ENCODE results near the gene MAML3.

Gene MAML3

DNA sequence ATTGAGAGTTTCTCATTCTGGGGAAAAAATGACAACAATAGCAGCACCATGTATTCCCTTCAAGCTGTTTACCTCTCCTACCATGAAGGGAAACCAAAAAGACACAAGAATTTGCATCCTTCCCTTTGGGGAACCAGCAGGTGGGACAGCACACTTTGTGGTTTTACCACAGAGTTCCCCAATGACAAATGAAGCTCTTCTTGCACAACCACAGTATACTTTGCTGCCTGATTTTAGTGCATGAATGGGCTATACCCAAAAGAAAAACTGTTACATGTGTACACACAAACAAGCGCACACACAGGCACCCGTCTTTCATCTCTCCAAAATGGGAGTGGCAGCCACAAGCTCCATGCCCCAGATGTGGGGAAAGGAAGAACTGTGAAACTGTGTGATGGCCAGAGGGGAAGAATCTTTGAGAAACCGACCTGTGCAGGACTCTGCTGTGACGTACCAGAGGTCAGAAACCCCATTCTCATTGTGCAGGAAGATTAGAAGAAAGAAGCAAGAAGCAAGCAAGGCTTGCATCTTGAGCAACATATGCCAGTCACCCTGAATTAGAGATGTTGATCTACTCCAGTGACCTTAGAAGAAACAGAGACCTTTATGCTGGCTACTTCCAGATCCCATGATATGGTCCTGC, 2.7 kb upstream of the MAML3 start:
- DNase-seq (ENCODE audit: low spot score): peak; percentile 21
- no peak for TF ChIP-seq CTCF (IDR thresholded peaks at IDR 0.05; ENCODE audit: extremely low read depth, missing control alignments)

DNA sequence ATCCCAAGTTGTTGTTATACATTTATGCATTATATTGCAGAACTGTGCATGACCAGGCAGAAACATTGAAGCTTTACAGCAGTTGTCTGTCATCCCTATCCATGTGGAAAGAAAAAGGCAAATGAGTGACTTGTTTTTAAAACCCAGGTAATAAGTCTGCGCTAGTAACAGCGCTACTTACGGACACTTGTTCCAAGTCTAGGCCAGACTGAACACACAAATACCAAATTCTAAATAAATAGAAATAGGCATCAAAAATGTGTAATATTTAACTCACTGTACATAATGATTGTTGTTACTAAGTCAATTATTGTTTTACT, 548 bp upstream of the MAML3 start:
- no peak for TF ChIP-seq CTCF (IDR thresholded peaks at IDR 0.05; ENCODE audit: extremely low read depth, missing control alignments)
- no peak for DNase-seq (ENCODE audit: low spot score)

- DNase-seq (ENCODE audit: low spot score): peak; percentile 24
- TF ChIP-seq CTCF (IDR thresholded peaks at IDR 0.05; ENCODE audit: extremely low read depth, missing control alignments): no peak
These were observed 616 bp downstream of the MAML3 start for GRCh38 chr4:140153419-140153717.

- peak; percentile 43 for DNase-seq (ENCODE audit: low spot score)
- no peak for TF ChIP-seq CTCF (IDR thresholded peaks at IDR 0.05; ENCODE audit: extremely low read depth, missing control alignments)
These were observed 1.1 kb downstream of the MAML3 start for GRCh38 chr4:140152751-140153418.

- peak; percentile 73 for DNase-seq (ENCODE audit: low spot score)
- TF ChIP-seq CTCF (IDR thresholded peaks at IDR 0.05; ENCODE audit: extremely low read depth, missing control alignments): no peak
These were observed 1.8 kb downstream of the MAML3 start for GRCh38 chr4:140152013-140152703.

- TF ChIP-seq CTCF (IDR thresholded peaks at IDR 0.05; ENCODE audit: extremely low read depth, missing control alignments): no peak
- no peak for DNase-seq (ENCODE audit: low spot score)
These were observed 2.3 kb downstream of the MAML3 start for GRCh38 chr4:140151699-140152012.

DNA sequence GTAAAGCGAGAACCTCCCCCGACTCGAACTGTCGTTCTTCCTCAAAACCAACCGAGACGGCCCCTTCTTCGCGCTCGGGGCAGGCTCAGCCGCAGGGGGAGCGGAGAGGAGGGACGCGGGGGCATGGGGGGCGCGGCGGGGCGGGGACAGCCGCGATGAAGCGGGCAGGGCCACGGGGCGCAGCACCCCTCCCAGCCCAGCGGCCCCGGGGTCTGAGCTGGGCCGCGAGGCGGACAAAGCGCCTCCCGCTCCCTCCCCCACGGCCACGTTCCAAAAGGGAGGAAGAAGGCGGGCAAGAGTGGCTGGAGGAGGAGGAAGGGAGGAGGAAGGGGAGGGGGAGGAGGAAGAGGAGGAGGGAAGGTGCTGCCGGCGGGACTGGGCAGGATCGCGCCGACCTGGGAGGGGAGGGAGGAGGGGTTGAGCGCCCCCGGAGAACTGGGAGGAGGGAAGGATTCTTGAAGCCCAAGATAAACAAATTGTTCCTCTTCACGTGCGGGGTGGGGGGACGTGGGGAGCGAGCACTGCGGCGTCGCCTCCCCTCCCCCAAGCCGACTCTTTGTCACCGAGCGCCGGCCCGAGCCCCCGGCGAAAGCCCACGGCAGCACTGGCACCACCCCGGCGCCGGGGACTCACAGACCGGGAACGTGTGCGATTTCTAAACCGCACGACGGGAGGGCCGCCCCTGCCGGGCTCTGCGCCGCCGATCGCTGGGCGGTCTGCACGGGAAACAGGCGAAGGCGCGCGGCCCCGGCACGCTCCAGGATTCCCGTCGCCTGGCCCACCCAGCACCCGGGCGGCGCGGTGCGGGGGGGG, 2.9 kb downstream of the MAML3 start:
- TF ChIP-seq CTCF (IDR thresholded peaks at IDR 0.05; ENCODE audit: extremely low read depth, missing control alignments): no peak
- DNase-seq (ENCODE audit: low spot score): peak; percentile 66
